Liver (tissue), 9 donors: Measurements from ENCODE around the gene DCUN1D2. TPM values are rescaled to one million over a fixed set of nuclear protein-coding genes. Genes with fewer than 3 reads are reported as not detected.

Experiments
- DNase-seq: peaks from one replicate; pipeline ENCODE4 v3.0.0-alpha.2; 2017; ENCODE audit warnings: low spot score
- H3K27ac ChIP-seq, 2 donors: one replicate each; pipeline ENCODE4 v1.7.0; 2013; ENCODE audit warnings: inconsistent platforms in 2 of 2, low read length in 2 of 2, control low read depth in 1 of 2, low read depth in 1 of 2, mild to moderate bottlenecking in 1 of 2
- H3K27me3 ChIP-seq, 4 donors: one replicate each; pipeline versions ENCODE4 v1.6.1 to v1.7.0; 2013; ENCODE audit warnings: low read length in 3 of 4, inconsistent platforms in 1 of 4, mild to moderate bottlenecking in 1 of 4, moderate library complexity in 1 of 4; ENCODE audit not compliant: control insufficient read depth in 4 of 4, insufficient read depth in 4 of 4
- H3K36me3 ChIP-seq, 4 donors: one replicate each; pipeline versions ENCODE4 v1.6.1 to v1.7.0; 2013; ENCODE audit warnings: low read length in 3 of 4, mild to moderate bottlenecking in 3 of 4, low read depth in 1 of 4, moderate library complexity in 1 of 4; ENCODE audit not compliant: control insufficient read depth in 4 of 4, insufficient read depth in 3 of 4
- H3K4me1 ChIP-seq, 4 donors: one replicate each; pipeline versions ENCODE4 v1.6.1 to v1.7.0; 2013; ENCODE audit warnings: low read length in 3 of 4, mild to moderate bottlenecking in 3 of 4, moderate library complexity in 1 of 4; ENCODE audit not compliant: control insufficient read depth in 4 of 4, insufficient read depth in 4 of 4
- H3K4me3 ChIP-seq, 3 donors: one replicate each; pipeline versions ENCODE4 v1.6.1 to v1.7.0; 2013; ENCODE audit warnings: low read length in 3 of 3, control low read depth in 1 of 3, low read depth in 1 of 3, mild to moderate bottlenecking in 1 of 3
- H3K9ac ChIP-seq, 2 donors: one replicate each; pipeline ENCODE4 v1.7.0; 2013; ENCODE audit warnings: low read length in 2 of 2, mild to moderate bottlenecking in 2 of 2, moderate library complexity in 2 of 2, control low read depth in 1 of 2, low read depth in 1 of 2
- H3K9me3 ChIP-seq, 4 donors: one replicate each; pipeline versions ENCODE4 v1.6.1 to v1.7.0; 2013; ENCODE audit warnings: low read length in 3 of 4; ENCODE audit not compliant: control insufficient read depth in 4 of 4
- EGR1 ChIP-seq, 2 donors: IDR thresholded peaks; 2 replicates each; pipeline ENCODE4 v1.6.1; 2016 to 2018; ENCODE audit warnings: antibody characterized with exemption in 2 of 2, low read depth in 2 of 2
- FOXA1 ChIP-seq: IDR thresholded peaks from 2 replicates; pipeline ENCODE4 v1.6.1; 2016; ENCODE audit warnings: antibody characterized with exemption
- FOXA2 ChIP-seq: IDR thresholded peaks from 2 replicates; pipeline ENCODE4 v1.6.1; 2016; ENCODE audit warnings: antibody characterized with exemption
- GABPA ChIP-seq, 2 donors: IDR thresholded peaks in 1 of 2; conservative IDR thresholded peaks in 1 of 2; 2 replicates each; pipeline ENCODE4 v1.6.1; 2016; ENCODE audit warnings: antibody characterized with exemption in 2 of 2, mild to moderate bottlenecking in 1 of 2, moderate library complexity in 1 of 2
- HNF4A ChIP-seq, 2 donors: conservative IDR thresholded peaks; 2 replicates each; pipeline ENCODE4 v1.6.1; 2016; ENCODE audit warnings: antibody characterized with exemption in 2 of 2, mild to moderate bottlenecking in 2 of 2
- HNF4G ChIP-seq: IDR thresholded peaks from 2 replicates; pipeline ENCODE4 v1.6.1; 2016; ENCODE audit warnings: antibody characterized with exemption
- JUND ChIP-seq, 2 donors: IDR thresholded peaks; 2 replicates each; pipeline ENCODE4 v1.6.1; 2016; ENCODE audit warnings: antibody characterized with exemption in 2 of 2
- NR2F2 ChIP-seq: IDR thresholded peaks from 2 replicates; pipeline ENCODE4 v1.6.1; 2016; ENCODE audit warnings: antibody characterized with exemption
- RAD21 ChIP-seq, 2 donors: IDR thresholded peaks; 2 replicates each; pipeline ENCODE4 v1.6.1; 2016; ENCODE audit warnings: antibody characterized with exemption in 2 of 2, mild to moderate bottlenecking in 2 of 2
- RXRA ChIP-seq, 2 donors: IDR thresholded peaks; 2 replicates each; pipeline ENCODE4 v1.6.1; 2017 to 2018; ENCODE audit warnings: antibody characterized with exemption in 2 of 2, mild to moderate bottlenecking in 1 of 2
- SP1 ChIP-seq: IDR thresholded peaks from 2 replicates; pipeline ENCODE4 v1.6.1; 2018; ENCODE audit warnings: antibody characterized with exemption, mild to moderate bottlenecking
- TAF1 ChIP-seq: conservative IDR thresholded peaks from 2 replicates; pipeline ENCODE4 v1.6.1; 2016; ENCODE audit warnings: antibody characterized with exemption, mild to moderate bottlenecking
- YY1 ChIP-seq: IDR thresholded peaks from 2 replicates; pipeline ENCODE4 v1.6.1; 2016; ENCODE audit warnings: antibody characterized with exemption, mild to moderate bottlenecking
- WGBS: extraction: QIAGEN DNeasy Blood & Tissue Kit; methylation state at CpG from one replicate; pipeline ENCODE4 v1.1.7; 2013; 5-methylcytosine and 5-hydroxymethylcytosine counted together
- polyA plus RNA-seq, 2 donors: library from polyadenylated mRNA; stranded (reverse) in 1 of 2; unstranded in 1 of 2; fragments of 200-250 nt in 1 of 2; fragments of >200 nt in 1 of 2; fragmentation: Nextera tagmentation in 1 of 2; extraction: Ambion mirVana in 1 of 2; gene quantifications; one replicate each; pipeline versions ENCODE4 v1.2.1 to v1.2.3, GENCODE V29; 2013 to 2015
- total RNA-seq, 2 donors: library from RNA; depleted of rRNA; stranded (reverse); fragments of >200 nt; gene quantifications; one replicate each; pipeline ENCODE4 v1.2.3, GENCODE V29; 2014
- TF ChIP-seq, protein P1 (sequence below): IDR thresholded peaks from 2 replicates; pipeline ENCODE4 v1.6.1; 2016; ENCODE audit warnings: antibody characterized with exemption, mild to moderate bottlenecking
- TF ChIP-seq, protein P2 (sequence below): IDR thresholded peaks from 2 replicates; pipeline ENCODE4 v1.6.1; 2016; ENCODE audit warnings: antibody characterized with exemption
- TF ChIP-seq, protein P3 (sequence below): fragments of 150-350 bp; IDR thresholded peaks from 2 replicates; pipeline ENCODE4 v1.5.1; 2017; ENCODE audit warnings: improper control_type of control experiment, low read depth, low read length; ENCODE audit not compliant: missing input control
- TF ChIP-seq, protein P4 (sequence below): IDR thresholded peaks from 2 replicates; pipeline ENCODE4 v1.6.1; 2016; ENCODE audit warnings: antibody characterized with exemption
- TF ChIP-seq, protein P5 (sequence below): IDR thresholded peaks from 2 replicates; pipeline ENCODE4 v1.6.1; 2016; ENCODE audit warnings: antibody characterized with exemption
- donor health status: healthy.
- donor health status: healthy.
- donor health status: healthy.
- donor health status: healthy.
- donor health status: healthy.

DCUN1D2 gene
- total and polyA plus RNA-seq, 4 donors: 4.0 to 13.1 (median 5.5) TPM

DNA sequence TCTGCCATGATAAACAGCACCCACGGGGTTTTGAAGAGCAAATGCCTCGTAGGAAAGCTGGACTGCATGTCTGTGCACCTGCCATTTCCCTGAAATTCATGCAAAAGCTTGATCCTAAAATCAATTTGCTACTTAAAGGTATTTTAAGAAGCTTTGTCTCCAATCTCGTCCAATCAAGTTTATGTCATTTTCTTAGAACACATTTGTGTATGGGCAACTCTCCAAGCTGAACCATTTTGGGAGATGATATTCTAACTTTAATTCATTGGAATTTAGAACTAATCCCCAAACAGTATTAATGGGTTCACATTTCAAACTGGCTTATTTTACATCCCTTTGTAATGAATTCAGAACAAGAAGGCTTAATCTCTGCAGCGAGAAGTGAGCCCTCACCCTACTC lies 38.0 kb downstream of the DCUN1D2 start:
- Histone ChIP-seq H3K9ac (no peak overlapping the region), H3K27me3 (no peaks in the 10 kb centered on the region), H3K36me3 (peaks cover 5 to 17% (median 10%) of the 10 kb centered on the region in 4 donors), H3K9me3 (no peaks in the 10 kb centered on the region), H3K27ac (no peak overlapping the region), H3K4me3 (no peak overlapping the region), H3K4me1 (peaks cover 0 to 4% (median 1%) of the 10 kb centered on the region in 4 donors)
- 94% methylated on average over 4 of the region's 4 CpGs for WGBS
- no peak for TF ChIP-seq SP1
- TF ChIP-seq, protein P1, sequence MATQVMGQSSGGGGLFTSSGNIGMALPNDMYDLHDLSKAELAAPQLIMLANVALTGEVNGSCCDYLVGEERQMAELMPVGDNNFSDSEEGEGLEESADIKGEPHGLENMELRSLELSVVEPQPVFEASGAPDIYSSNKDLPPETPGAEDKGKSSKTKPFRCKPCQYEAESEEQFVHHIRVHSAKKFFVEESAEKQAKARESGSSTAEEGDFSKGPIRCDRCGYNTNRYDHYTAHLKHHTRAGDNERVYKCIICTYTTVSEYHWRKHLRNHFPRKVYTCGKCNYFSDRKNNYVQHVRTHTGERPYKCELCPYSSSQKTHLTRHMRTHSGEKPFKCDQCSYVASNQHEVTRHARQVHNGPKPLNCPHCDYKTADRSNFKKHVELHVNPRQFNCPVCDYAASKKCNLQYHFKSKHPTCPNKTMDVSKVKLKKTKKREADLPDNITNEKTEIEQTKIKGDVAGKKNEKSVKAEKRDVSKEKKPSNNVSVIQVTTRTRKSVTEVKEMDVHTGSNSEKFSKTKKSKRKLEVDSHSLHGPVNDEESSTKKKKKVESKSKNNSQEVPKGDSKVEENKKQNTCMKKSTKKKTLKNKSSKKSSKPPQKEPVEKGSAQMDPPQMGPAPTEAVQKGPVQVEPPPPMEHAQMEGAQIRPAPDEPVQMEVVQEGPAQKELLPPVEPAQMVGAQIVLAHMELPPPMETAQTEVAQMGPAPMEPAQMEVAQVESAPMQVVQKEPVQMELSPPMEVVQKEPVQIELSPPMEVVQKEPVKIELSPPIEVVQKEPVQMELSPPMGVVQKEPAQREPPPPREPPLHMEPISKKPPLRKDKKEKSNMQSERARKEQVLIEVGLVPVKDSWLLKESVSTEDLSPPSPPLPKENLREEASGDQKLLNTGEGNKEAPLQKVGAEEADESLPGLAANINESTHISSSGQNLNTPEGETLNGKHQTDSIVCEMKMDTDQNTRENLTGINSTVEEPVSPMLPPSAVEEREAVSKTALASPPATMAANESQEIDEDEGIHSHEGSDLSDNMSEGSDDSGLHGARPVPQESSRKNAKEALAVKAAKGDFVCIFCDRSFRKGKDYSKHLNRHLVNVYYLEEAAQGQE: no peak
- TF ChIP-seq, protein P2, sequence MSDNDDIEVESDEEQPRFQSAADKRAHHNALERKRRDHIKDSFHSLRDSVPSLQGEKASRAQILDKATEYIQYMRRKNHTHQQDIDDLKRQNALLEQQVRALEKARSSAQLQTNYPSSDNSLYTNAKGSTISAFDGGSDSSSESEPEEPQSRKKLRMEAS: no peak
- TF ChIP-seq HNF4A (conservative IDR thresholded peaks at IDR 0.05): no peak
- TF ChIP-seq RAD21 (IDR thresholded peaks at IDR 0.05): no peak
- no peak for TF ChIP-seq NR2F2
- TF ChIP-seq GABPA (IDR thresholded peaks at IDR 0.05 in 1 of 2, conservative IDR thresholded peaks at IDR 0.05 in 1 of 2): no peak
- no peak for TF ChIP-seq JUND (IDR thresholded peaks at IDR 0.05)
- TF ChIP-seq, protein P3, sequence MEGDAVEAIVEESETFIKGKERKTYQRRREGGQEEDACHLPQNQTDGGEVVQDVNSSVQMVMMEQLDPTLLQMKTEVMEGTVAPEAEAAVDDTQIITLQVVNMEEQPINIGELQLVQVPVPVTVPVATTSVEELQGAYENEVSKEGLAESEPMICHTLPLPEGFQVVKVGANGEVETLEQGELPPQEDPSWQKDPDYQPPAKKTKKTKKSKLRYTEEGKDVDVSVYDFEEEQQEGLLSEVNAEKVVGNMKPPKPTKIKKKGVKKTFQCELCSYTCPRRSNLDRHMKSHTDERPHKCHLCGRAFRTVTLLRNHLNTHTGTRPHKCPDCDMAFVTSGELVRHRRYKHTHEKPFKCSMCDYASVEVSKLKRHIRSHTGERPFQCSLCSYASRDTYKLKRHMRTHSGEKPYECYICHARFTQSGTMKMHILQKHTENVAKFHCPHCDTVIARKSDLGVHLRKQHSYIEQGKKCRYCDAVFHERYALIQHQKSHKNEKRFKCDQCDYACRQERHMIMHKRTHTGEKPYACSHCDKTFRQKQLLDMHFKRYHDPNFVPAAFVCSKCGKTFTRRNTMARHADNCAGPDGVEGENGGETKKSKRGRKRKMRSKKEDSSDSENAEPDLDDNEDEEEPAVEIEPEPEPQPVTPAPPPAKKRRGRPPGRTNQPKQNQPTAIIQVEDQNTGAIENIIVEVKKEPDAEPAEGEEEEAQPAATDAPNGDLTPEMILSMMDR: no peak
- TF ChIP-seq, protein P4, sequence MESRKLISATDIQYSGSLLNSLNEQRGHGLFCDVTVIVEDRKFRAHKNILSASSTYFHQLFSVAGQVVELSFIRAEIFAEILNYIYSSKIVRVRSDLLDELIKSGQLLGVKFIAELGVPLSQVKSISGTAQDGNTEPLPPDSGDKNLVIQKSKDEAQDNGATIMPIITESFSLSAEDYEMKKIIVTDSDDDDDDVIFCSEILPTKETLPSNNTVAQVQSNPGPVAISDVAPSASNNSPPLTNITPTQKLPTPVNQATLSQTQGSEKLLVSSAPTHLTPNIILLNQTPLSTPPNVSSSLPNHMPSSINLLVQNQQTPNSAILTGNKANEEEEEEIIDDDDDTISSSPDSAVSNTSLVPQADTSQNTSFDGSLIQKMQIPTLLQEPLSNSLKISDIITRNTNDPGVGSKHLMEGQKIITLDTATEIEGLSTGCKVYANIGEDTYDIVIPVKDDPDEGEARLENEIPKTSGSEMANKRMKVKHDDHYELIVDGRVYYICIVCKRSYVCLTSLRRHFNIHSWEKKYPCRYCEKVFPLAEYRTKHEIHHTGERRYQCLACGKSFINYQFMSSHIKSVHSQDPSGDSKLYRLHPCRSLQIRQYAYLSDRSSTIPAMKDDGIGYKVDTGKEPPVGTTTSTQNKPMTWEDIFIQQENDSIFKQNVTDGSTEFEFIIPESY: no peak
- no peak for TF ChIP-seq YY1
- TF ChIP-seq FOXA2: no peak
- no peak for TF ChIP-seq FOXA1
- TF ChIP-seq HNF4G: no peak
- no peak for TF ChIP-seq RXRA (IDR thresholded peaks at IDR 0.05)
- TF ChIP-seq TAF1: no peak
- TF ChIP-seq, protein P5, sequence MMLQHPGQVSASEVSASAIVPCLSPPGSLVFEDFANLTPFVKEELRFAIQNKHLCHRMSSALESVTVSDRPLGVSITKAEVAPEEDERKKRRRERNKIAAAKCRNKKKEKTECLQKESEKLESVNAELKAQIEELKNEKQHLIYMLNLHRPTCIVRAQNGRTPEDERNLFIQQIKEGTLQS: no peak
- no peak for TF ChIP-seq EGR1 (IDR thresholded peaks at IDR 0.05; ENCODE audit: low read depth in 2 of 2)
- DNase-seq: no peak
